ENCODE results near the gene ARHGEF16.
A peak's percentile ranks its signal among the peaks of the same experiment; 100 is the strongest.

ARHGEF16 gene

DNA sequence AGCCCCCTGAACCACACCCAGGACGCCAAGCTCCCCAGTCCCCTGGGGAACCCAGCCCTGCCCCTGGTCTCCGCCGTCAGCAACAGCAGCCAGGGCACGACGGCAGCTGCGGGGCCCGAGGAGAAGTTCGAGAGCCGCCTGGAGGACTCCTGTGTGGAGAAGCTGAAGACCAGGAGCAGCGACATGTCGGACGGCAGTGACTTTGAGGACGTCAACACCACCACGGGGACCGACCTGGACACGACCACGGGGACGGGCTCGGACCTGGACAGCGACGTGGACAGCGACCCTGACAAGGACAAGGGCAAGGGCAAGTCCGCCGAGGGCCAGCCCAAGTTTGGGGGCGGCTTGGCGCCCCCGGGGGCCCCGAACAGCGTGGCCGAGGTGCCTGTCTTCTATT is 42.7 kb upstream of the ARHGEF16 start:
- H3K27ac ChIP-seq (ENCODE audit: low read depth, low read length) = no peak overlapping the region
- peaks cover 0 to 27% (median 5%) of the 10 kb centered on the region in 5 donors for H3K4me1 ChIP-seq (ENCODE audit: control insufficient read depth in 5 of 5, insufficient read depth in 5 of 5, low read length in 5 of 5)
- H3K9me3 ChIP-seq (ENCODE audit: control insufficient read depth in 5 of 5, low read length in 5 of 5) = peaks cover 0 to 7% (median 6%) of the 10 kb centered on the region in 5 donors
- H3K4me3 ChIP-seq (ENCODE audit: low read depth in 1 of 5, low read length in 5 of 5) = no peak overlapping the region
- H3K36me3 ChIP-seq (ENCODE audit: control insufficient read depth in 5 of 5, insufficient read depth in 5 of 5, low read length in 5 of 5) = no peaks in the 10 kb centered on the region
- H3K27me3 ChIP-seq (ENCODE audit: control insufficient read depth in 5 of 5, insufficient read depth in 4 of 5, low read length in 5 of 5) = peaks cover 10 to 23% (median 15%) of the 10 kb centered on the region in 5 donors
- no peak overlapping the region for H3K9ac ChIP-seq (ENCODE audit: low read length in 5 of 5)

DNA sequence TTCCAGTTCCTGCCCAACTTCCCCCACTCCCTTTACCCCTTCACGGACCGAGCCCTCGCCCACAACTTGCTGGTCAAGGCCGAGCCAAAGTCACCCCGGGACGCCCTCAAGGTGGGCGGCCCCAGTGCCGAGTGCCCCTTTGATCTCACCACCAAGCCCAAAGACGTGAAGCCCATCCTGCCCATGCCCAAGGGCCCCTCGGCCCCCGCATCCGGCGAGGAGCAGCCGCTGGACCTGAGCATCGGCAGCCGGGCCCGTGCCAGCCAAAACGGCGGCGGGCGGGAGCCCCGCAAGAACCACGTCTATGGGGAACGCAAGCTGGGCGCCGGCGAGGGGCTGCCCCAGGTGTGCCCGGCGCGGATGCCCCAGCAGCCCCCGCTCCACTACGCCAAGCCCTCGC is 42.1 kb upstream of the ARHGEF16 start:
- H3K4me1 ChIP-seq (ENCODE audit: control insufficient read depth in 5 of 5, insufficient read depth in 5 of 5, low read length in 5 of 5) = peaks cover 0 to 27% (median 5%) of the 10 kb centered on the region in 5 donors
- no peaks in the 10 kb centered on the region for H3K36me3 ChIP-seq (ENCODE audit: control insufficient read depth in 5 of 5, insufficient read depth in 5 of 5, low read length in 5 of 5)
- no peak overlapping the region for H3K27ac ChIP-seq (ENCODE audit: low read depth, low read length)
- peaks cover 10 to 23% (median 17%) of the 10 kb centered on the region in 5 donors for H3K27me3 ChIP-seq (ENCODE audit: control insufficient read depth in 5 of 5, insufficient read depth in 4 of 5, low read length in 5 of 5)
- peaks cover 0 to 13% (median 10%) of the 10 kb centered on the region in 5 donors for H3K9me3 ChIP-seq (ENCODE audit: control insufficient read depth in 5 of 5, low read length in 5 of 5)
- H3K4me3 ChIP-seq (ENCODE audit: low read depth in 1 of 5, low read length in 5 of 5) = no peak overlapping the region
- no peak overlapping the region for H3K9ac ChIP-seq (ENCODE audit: low read length in 5 of 5)

DNA sequence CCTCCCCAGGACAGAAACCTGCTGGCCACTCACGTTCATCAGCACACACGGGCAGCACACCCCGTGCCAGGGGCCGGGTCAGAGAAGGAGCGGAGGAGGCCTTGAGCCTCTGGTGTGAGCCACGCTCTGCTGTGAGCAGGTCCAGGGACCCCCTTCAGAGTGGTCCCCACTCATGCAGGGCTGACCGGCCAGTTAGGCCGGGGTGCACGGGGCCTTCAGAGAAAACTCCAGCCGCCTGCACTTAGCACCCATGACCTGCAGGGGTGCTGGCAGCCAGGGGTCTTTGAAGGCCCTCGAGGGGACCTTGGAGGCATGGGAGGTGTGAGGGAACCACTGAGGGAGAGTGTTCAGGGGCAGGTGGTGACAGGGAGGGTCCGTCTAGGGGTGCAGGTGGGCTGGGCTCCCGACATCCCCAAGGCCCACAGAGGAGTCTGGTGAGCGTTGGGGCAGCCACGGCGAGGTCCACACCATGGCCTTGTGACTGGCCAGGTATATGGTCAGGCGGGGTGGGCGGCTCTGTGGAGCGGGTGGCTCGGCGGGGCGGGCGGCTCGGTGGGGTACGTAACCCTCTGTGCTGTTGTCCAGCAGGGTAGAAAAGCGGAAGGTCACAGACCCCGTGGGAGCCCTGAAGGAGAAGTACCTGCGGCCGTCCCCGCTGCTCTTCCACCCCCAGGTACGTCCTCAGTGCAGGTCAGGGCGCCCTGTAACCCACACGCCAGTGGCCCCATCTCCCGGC is 40.3 kb upstream of the ARHGEF16 start:
- peaks cover 0 to 27% (median 5%) of the 10 kb centered on the region in 5 donors for H3K4me1 ChIP-seq (ENCODE audit: control insufficient read depth in 5 of 5, insufficient read depth in 5 of 5, low read length in 5 of 5)
- H3K9me3 ChIP-seq (ENCODE audit: control insufficient read depth in 5 of 5, low read length in 5 of 5) = peaks cover 0 to 14% (median 11%) of the 10 kb centered on the region in 5 donors
- no peak overlapping the region for H3K9ac ChIP-seq (ENCODE audit: low read length in 5 of 5)
- H3K27me3 ChIP-seq (ENCODE audit: control insufficient read depth in 5 of 5, insufficient read depth in 4 of 5, low read length in 5 of 5) = peaks cover 21 to 29% (median 22%) of the 10 kb centered on the region in 5 donors
- H3K27ac ChIP-seq (ENCODE audit: low read depth, low read length) = no peak overlapping the region
- no peak overlapping the region for H3K4me3 ChIP-seq (ENCODE audit: low read depth in 1 of 5, low read length in 5 of 5)
- no peaks in the 10 kb centered on the region for H3K36me3 ChIP-seq (ENCODE audit: control insufficient read depth in 5 of 5, insufficient read depth in 5 of 5, low read length in 5 of 5)

DNA sequence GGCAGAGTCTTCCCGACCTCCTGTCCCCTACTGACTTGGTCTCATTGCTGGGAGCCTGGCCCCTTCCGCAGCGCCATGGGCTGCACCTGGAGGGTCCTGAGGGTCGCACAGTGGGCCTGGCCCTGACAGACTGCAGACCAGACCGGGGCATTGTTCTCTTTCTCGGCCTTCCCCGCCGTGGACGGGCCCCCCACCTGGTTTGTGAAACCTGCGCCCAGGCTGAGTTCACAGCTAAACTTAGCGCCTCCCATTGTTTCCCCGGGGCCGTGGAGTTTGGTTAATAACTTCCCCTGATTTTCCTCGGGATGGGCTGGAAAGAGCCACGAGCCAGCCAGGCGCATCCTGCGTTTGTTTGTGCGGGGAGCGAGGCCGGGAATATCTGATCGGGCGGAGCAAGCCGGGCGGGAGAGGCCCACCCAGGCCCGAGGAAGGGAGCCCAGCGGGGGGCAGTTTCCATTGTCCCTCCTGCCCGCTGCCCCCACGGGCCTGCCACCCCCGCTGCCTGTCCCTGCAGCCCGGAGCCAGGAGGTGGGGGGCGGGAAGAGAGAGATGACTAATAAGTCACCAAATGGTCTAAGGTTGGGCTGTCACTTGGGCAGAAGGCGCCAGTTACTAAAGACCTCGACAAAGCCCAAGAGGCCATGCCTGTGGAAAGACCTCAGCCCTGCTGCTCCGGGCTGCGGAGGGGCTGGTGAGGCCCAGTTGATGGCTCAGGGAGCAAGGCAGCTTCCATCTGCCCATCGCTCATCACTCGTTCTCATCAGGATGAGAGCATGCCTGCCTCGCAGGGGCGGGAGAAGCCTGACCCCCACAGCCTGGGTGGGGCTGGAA is 39.0 kb upstream of the ARHGEF16 start:
- Histone ChIP-seq H3K4me1 (ENCODE audit: control insufficient read depth in 5 of 5, insufficient read depth in 5 of 5, low read length in 5 of 5) (peaks cover 0 to 28% (median 7%) of the 10 kb centered on the region in 5 donors), H3K9me3 (ENCODE audit: control insufficient read depth in 5 of 5, low read length in 5 of 5) (peaks cover 0 to 14% (median 11%) of the 10 kb centered on the region in 5 donors), H3K4me3 (ENCODE audit: low read depth in 1 of 5, low read length in 5 of 5) (peak overlapping the region in 1 of 5 donors; percentile 17), H3K9ac (ENCODE audit: low read length in 5 of 5) (no peak overlapping the region), H3K27me3 (ENCODE audit: control insufficient read depth in 5 of 5, insufficient read depth in 4 of 5, low read length in 5 of 5) (peaks cover 22 to 30% (median 24%) of the 10 kb centered on the region in 5 donors), H3K36me3 (ENCODE audit: control insufficient read depth in 5 of 5, insufficient read depth in 5 of 5, low read length in 5 of 5) (no peaks in the 10 kb centered on the region), H3K27ac (ENCODE audit: low read depth, low read length) (no peak overlapping the region)

DNA sequence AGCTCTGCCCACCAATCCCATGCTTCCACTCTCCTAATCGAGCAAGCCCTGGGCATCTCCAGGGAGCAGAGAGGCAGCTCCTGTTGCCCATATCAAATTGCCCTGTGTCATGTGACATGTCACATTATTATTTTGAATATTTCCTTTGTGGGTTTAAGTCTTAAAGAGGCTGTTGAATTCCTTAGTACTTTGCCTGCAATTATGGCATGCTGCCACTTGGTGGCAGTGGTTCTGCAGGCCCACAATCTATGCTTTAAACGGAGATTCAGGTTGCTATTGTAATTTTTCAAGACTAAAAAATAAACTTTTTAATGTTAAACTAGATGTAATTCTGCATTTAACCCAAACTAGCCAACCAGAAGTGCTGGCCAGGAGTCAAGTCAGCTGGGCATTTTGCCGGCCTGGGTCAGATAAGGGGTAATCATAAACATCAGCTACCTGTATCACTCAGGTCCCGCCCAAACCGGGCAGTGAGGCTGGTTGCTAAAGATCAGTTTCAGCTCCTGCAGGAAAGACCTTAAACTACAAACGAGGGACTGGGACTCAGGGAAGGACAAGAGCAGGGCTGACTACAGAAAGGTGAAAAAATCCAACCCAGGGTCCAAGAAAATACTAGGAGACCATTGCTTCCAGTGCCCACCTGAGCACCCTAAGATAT is 37.3 kb upstream of the ARHGEF16 start:
- H3K9me3 ChIP-seq (ENCODE audit: control insufficient read depth in 5 of 5, low read length in 5 of 5) = peaks cover 0 to 14% (median 11%) of the 10 kb centered on the region in 5 donors
- H3K4me1 ChIP-seq (ENCODE audit: control insufficient read depth in 5 of 5, insufficient read depth in 5 of 5, low read length in 5 of 5) = peaks cover 0 to 26% (median 7%) of the 10 kb centered on the region in 5 donors
- H3K9ac ChIP-seq (ENCODE audit: low read length in 5 of 5) = no peak overlapping the region
- peak overlapping the region in 1 of 5 donors; percentile 36 for H3K4me3 ChIP-seq (ENCODE audit: low read depth in 1 of 5, low read length in 5 of 5)
- no peak overlapping the region for H3K27ac ChIP-seq (ENCODE audit: low read depth, low read length)
- H3K36me3 ChIP-seq (ENCODE audit: control insufficient read depth in 5 of 5, insufficient read depth in 5 of 5, low read length in 5 of 5) = no peaks in the 10 kb centered on the region
- H3K27me3 ChIP-seq (ENCODE audit: control insufficient read depth in 5 of 5, insufficient read depth in 4 of 5, low read length in 5 of 5) = peaks cover 18 to 30% (median 24%) of the 10 kb centered on the region in 5 donors

DNA sequence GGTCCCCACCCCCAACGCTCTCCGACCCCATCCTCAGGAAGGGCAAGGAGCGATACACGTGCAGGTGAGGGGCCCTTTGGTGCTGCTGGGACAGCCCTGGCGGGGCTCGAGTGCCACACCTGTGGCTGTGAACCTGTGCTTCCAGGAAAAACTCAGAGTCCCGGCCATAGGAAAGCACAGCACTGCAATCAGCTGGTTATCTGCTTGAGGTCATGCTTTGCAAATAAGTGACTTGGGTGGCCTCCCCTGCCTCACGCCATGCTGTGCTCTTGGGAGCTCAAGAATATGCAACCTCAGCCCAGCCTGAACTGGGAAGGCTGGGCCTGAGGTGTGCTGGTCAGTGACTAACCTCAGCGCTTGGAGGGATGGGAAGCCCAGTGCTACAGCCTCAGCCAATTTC is 36.5 kb upstream of the ARHGEF16 start:
- Histone ChIP-seq H3K36me3 (ENCODE audit: control insufficient read depth in 5 of 5, insufficient read depth in 5 of 5, low read length in 5 of 5) (no peaks in the 10 kb centered on the region), H3K9ac (ENCODE audit: low read length in 5 of 5) (no peak overlapping the region), H3K9me3 (ENCODE audit: control insufficient read depth in 5 of 5, low read length in 5 of 5) (peaks cover 0 to 14% (median 11%) of the 10 kb centered on the region in 5 donors), H3K27ac (ENCODE audit: low read depth, low read length) (no peak overlapping the region), H3K4me3 (ENCODE audit: low read depth in 1 of 5, low read length in 5 of 5) (no peak overlapping the region), H3K27me3 (ENCODE audit: control insufficient read depth in 5 of 5, insufficient read depth in 4 of 5, low read length in 5 of 5) (peaks cover 18 to 29% (median 25%) of the 10 kb centered on the region in 5 donors), H3K4me1 (ENCODE audit: control insufficient read depth in 5 of 5, insufficient read depth in 5 of 5, low read length in 5 of 5) (peaks cover 0 to 26% (median 7%) of the 10 kb centered on the region in 5 donors)

DNA sequence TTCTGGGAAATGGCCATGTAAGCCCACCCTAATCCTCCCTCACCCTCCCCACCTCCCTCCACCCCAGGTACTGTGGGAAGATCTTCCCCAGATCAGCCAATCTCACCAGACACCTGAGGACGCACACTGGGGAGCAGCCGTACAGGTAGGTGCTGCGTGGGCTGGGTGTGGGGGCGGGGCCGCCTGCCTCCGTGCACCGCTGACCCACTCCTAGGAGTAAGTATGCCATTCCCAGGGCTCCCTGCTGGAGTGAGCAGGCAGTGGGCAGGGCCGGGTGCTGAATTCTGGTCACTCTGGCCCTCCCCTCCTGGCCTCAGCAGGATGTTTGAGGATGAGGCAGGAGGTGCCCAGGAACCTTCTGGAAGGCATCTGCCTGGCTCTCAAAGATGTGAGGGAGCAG is 35.9 kb upstream of the ARHGEF16 start:
- peaks cover 13 to 27% (median 25%) of the 10 kb centered on the region in 5 donors for H3K27me3 ChIP-seq (ENCODE audit: control insufficient read depth in 5 of 5, insufficient read depth in 4 of 5, low read length in 5 of 5)
- no peak overlapping the region for H3K4me3 ChIP-seq (ENCODE audit: low read depth in 1 of 5, low read length in 5 of 5)
- H3K4me1 ChIP-seq (ENCODE audit: control insufficient read depth in 5 of 5, insufficient read depth in 5 of 5, low read length in 5 of 5) = peaks cover 0 to 33% (median 7%) of the 10 kb centered on the region in 5 donors
- no peak overlapping the region for H3K9ac ChIP-seq (ENCODE audit: low read length in 5 of 5)
- peaks cover 0 to 14% (median 11%) of the 10 kb centered on the region in 5 donors for H3K9me3 ChIP-seq (ENCODE audit: control insufficient read depth in 5 of 5, low read length in 5 of 5)
- H3K36me3 ChIP-seq (ENCODE audit: control insufficient read depth in 5 of 5, insufficient read depth in 5 of 5, low read length in 5 of 5) = no peaks in the 10 kb centered on the region
- H3K27ac ChIP-seq (ENCODE audit: low read depth, low read length) = no peak overlapping the region

DNA sequence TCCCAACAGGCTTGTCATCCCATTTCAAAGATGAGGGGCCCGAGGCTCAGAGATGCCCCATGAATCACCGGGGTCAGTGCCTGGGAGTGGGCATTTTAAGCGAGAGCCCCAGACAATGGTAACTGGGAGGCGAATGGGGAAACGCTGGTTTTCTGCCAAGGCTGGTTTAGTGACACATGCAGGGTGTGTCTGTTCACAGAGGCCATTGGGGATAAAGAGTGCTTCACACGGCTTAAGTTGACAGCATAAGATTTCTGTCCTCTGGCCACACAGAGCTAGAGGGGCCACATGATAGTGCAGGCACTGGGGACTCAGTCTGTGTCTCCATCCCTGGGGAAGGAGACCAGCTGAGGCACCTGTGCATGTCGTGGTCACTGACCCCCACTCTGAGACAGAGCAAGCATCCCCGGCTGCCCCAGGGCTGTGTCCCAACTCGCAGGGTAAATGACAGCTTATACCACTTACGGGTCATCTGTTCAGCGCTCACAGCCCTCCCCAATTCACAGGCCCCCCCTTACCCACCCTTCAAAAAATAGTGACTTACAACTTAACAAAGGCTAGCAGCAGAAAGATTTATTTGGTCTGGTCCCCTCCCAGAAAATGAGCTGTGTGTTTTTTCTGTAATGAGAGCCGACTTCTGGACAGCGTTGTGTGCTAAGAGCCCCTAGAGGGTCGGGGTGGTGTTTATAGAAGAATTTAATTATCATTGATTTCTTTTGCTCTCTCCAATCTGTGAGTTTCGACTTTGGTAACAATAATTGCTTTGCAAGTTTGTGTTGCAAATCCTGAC is 34.9 kb upstream of the ARHGEF16 start:
- Histone ChIP-seq H3K9me3 (ENCODE audit: control insufficient read depth in 5 of 5, low read length in 5 of 5) (peaks cover 0 to 14% (median 11%) of the 10 kb centered on the region in 5 donors), H3K4me3 (ENCODE audit: low read depth in 1 of 5, low read length in 5 of 5) (no peak overlapping the region), H3K4me1 (ENCODE audit: control insufficient read depth in 5 of 5, insufficient read depth in 5 of 5, low read length in 5 of 5) (peaks cover 0 to 32% (median 10%) of the 10 kb centered on the region in 5 donors), H3K27ac (ENCODE audit: low read depth, low read length) (no peak overlapping the region), H3K27me3 (ENCODE audit: control insufficient read depth in 5 of 5, insufficient read depth in 4 of 5, low read length in 5 of 5) (peaks cover 9 to 31% (median 26%) of the 10 kb centered on the region in 5 donors), H3K36me3 (ENCODE audit: control insufficient read depth in 5 of 5, insufficient read depth in 5 of 5, low read length in 5 of 5) (no peaks in the 10 kb centered on the region), H3K9ac (ENCODE audit: low read length in 5 of 5) (no peak overlapping the region)

All from subcutaneous abdominal adipose tissue (tissue), 5 donors.